OCI-LY1 (cell line): Measurements from ENCODE around the gene FGD4.
A peak's percentile ranks its signal among the peaks of the same experiment; 100 is the strongest.

Experiments used
- H2AFZ ChIP-seq: fragments of 200-600 bp; sonication (generic), shearing (Covaris generic); 2 replicates; pipeline ENCODE4 v1.6.0; 2014; ENCODE audit warnings: antibody characterized with exemption, mild to moderate bottlenecking, low read length
- H3F3A ChIP-seq: fragments of 200-600 bp; sonication (generic), shearing (Covaris generic); 2 replicates; pipeline ENCODE4 v1.6.0; 2014; ENCODE audit warnings: mild to moderate bottlenecking, antibody characterized with exemption, low read length, moderate library complexity; ENCODE audit not compliant: insufficient read depth
- H3K27ac ChIP-seq: fragments of 200-600 bp; sonication (generic); 2 replicates; pipeline ENCODE4 v1.5.1; 2014; ENCODE audit warnings: low read length, mixed run types, mild to moderate bottlenecking, low read depth; ENCODE audit not compliant: poor library complexity, severe bottlenecking
- H3K27me3 ChIP-seq: fragments of 200-600 bp; sonication (generic); 2 replicates; pipeline ENCODE4 v1.6.0; 2014; ENCODE audit warnings: antibody characterized with exemption, mild to moderate bottlenecking, low read length, moderate library complexity; ENCODE audit not compliant: insufficient read depth
- H3K36me3 ChIP-seq: fragments of 200-600 bp; sonication (generic); 2 replicates; pipeline ENCODE4 v1.6.1; 2014; ENCODE audit warnings: mild to moderate bottlenecking, antibody characterized with exemption, low read length, moderate library complexity, mixed read lengths; ENCODE audit not compliant: insufficient read depth
- H3K4me1 ChIP-seq: fragments of 200-600 bp; sonication (generic); 2 replicates; pipeline ENCODE4 v1.5.1; 2014; ENCODE audit warnings: mild to moderate bottlenecking, low read length, moderate library complexity; ENCODE audit not compliant: insufficient read depth, severe bottlenecking
- H3K4me2 ChIP-seq: fragments of 200-600 bp; sonication (generic), shearing (Covaris generic); 2 replicates; pipeline ENCODE4 v1.6.1; 2014; ENCODE audit warnings: low read length
- H3K4me3 ChIP-seq: fragments of 200-600 bp; sonication (generic); 2 replicates; pipeline ENCODE4 v1.5.1; 2014; ENCODE audit warnings: low read length, low read depth, mild to moderate bottlenecking, mixed read lengths; ENCODE audit not compliant: poor library complexity, severe bottlenecking
- H3K79me2 ChIP-seq: fragments of 200-600 bp; shearing (Covaris generic); 2 replicates; pipeline ENCODE4 v1.6.1; 2016; ENCODE audit warnings: mixed run types, low read length, mixed read lengths; ENCODE audit not compliant: insufficient read depth
- H3K9ac ChIP-seq: fragments of 200-600 bp; sonication (generic), shearing (Covaris generic); 2 replicates; pipeline ENCODE4 v1.6.1; 2014; ENCODE audit warnings: mild to moderate bottlenecking, low read length, mixed read lengths
- H3K9me2 ChIP-seq: fragments of 200-600 bp; sonication (generic), shearing (Covaris generic); 2 replicates; pipeline ENCODE4 v1.6.1; 2014; ENCODE audit warnings: low read depth, mild to moderate bottlenecking, low read length, mixed read lengths
- H3K9me3 ChIP-seq: fragments of 200-600 bp; shearing (Covaris generic); 2 replicates; pipeline ENCODE4 v1.6.1; 2014; ENCODE audit warnings: low read length, mixed read lengths
- H4K20me1 ChIP-seq: fragments of 200-600 bp; sonication (generic), shearing (Covaris generic); 2 replicates; pipeline ENCODE4 v1.6.0; 2016; ENCODE audit warnings: mild to moderate bottlenecking, low read length; ENCODE audit not compliant: insufficient read depth
- CTCF ChIP-seq: fragments of 200-600 bp; sonication (generic), shearing (Covaris generic); IDR thresholded peaks from 2 replicates; pipeline ENCODE4 v1.5.1; 2017; ENCODE audit warnings: mild to moderate bottlenecking, antibody characterized with exemption, low read length, moderate library complexity, mixed read lengths
- EZH2 ChIP-seq: fragments of 200-600 bp; sonication (generic), shearing (Covaris generic); IDR thresholded peaks from 2 replicates; pipeline ENCODE4 v1.8.0; 2017; ENCODE audit warnings: borderline replicate concordance, mixed run types, mild to moderate bottlenecking, antibody characterized with exemption, low read length, moderate library complexity, mixed read lengths

FGD4 gene

DNA sequence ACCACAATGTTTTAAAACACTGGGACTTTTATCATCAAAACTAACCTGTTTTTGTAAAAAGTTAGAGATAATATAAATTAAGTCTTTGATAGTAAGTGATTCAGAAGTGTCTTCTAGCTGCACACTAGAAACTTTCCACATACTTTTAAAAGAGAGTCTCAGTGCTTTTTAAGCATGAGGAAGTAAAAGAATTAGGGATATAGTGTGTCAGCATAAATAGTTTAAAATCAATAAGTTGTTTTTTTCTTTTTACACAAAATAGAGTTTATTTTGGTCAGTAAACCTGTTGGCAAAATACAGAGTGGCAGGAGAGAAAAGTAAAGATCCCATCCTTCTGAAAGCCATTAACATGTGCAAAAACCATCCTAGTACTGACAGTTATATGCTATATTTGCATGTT, 281.4 kb downstream of the FGD4 start:
- Histone ChIP-seq H3F3A (no peaks in the 10 kb centered on the region), H3K27ac (peak overlapping the region; percentile 53), H2AFZ (no peak overlapping the region), H3K9ac (peak overlapping the region; percentile 80), H3K9me3 (no peaks in the 10 kb centered on the region), H3K4me3 (peak overlapping the region; percentile 79), H3K79me2 (peaks cover 54% of the 10 kb centered on the region), H3K4me2 (peak overlapping the region; percentile 98), H4K20me1 (no peaks in the 10 kb centered on the region), H3K4me1 (peaks cover 24% of the 10 kb centered on the region), H3K9me2 (no peaks in the 10 kb centered on the region), H3K27me3 (no peaks in the 10 kb centered on the region), H3K36me3 (peaks cover 12% of the 10 kb centered on the region)
- TF ChIP-seq CTCF (no peak), EZH2 (no peak)

DNA sequence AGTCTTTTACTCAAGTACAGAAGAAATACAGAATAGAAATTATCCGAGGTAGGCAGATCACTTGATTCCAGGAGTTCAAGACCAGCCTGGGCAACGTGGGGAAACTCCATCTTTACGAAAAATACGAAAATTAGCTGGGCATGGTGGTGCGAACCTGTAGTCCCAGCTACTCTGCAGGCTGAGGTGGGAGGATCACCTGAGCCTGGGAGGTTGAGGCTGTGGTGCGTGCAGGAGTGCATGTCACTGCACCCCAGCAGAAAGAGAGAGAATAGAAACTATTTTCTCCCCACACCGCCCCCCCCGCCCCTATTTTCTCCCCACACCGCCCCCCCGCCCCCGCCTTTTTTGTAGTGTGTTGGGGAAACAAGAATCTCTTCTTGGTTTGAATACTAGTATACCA, 281.9 kb downstream of the FGD4 start:
- H2AFZ ChIP-seq = no peak overlapping the region
- H3K27me3 ChIP-seq = no peaks in the 10 kb centered on the region
- no peaks in the 10 kb centered on the region for H3K9me2 ChIP-seq
- H3K4me3 ChIP-seq = peak overlapping the region; percentile 79
- peaks cover 24% of the 10 kb centered on the region for H3K4me1 ChIP-seq
- H3F3A ChIP-seq = no peaks in the 10 kb centered on the region
- peak overlapping the region; percentile 53 for H3K27ac ChIP-seq
- peak overlapping the region; percentile 98 for H3K4me2 ChIP-seq
- H3K79me2 ChIP-seq = peaks cover 58% of the 10 kb centered on the region
- no peaks in the 10 kb centered on the region for H3K9me3 ChIP-seq
- H3K36me3 ChIP-seq = peaks cover 17% of the 10 kb centered on the region
- H3K9ac ChIP-seq = peak overlapping the region; percentile 80
- TF ChIP-seq EZH2 (no peak), CTCF (no peak)
- no peaks in the 10 kb centered on the region for H4K20me1 ChIP-seq

- Histone ChIP-seq H3K79me2 (peaks cover 90% of the 10 kb centered on the region), H3K27ac (no peak overlapping the region), H3K27me3 (no peaks in the 10 kb centered on the region), H2AFZ (no peak overlapping the region), H3K36me3 (peaks cover 39% of the 10 kb centered on the region), H3K9ac (no peak overlapping the region), H3K4me1 (peaks cover 6% of the 10 kb centered on the region), H3K4me2 (no peak overlapping the region), H4K20me1 (no peaks in the 10 kb centered on the region), H3K9me2 (no peaks in the 10 kb centered on the region), H3K4me3 (no peak overlapping the region), H3F3A (no peaks in the 10 kb centered on the region), H3K9me3 (peaks cover 10% of the 10 kb centered on the region; the same call in 1 of the 2 replicates)
- TF ChIP-seq CTCF (no peak), EZH2 (no peak)
Observed at GRCh38 chr12:32686340-32686739, 287.0 kb downstream of the FGD4 start.
